Neural cell (in vitro differentiated cells): ENCODE measurements around the gene SETD4. TPM values are rescaled to one million over a fixed set of nuclear protein-coding genes. Genes with fewer than 3 reads are reported as not detected.

Experiments
- H2AFZ ChIP-seq: fragments of 200-600, 300-800 bp; sonication (generic), shearing (Covaris generic); 2 replicates; pipeline ENCODE4 v1.6.0; 2014; ENCODE audit warnings: low read depth, mild to moderate bottlenecking, antibody characterized with exemption, low read length, moderate library complexity
- H3F3A ChIP-seq: fragments of 200-600 bp; shearing (Covaris generic); 2 replicates; pipeline ENCODE4 v1.6.1; 2016; ENCODE audit warnings: mild to moderate bottlenecking, moderate library complexity, mixed read lengths, antibody characterized with exemption, low read length; ENCODE audit not compliant: insufficient read depth, poor library complexity, severe bottlenecking
- H3K27ac ChIP-seq: fragments of 200-600, 300-800 bp; sonication (generic), shearing (Covaris generic); 2 replicates; pipeline ENCODE4 v1.5.1; 2014; ENCODE audit warnings: mild to moderate bottlenecking, low read length, moderate library complexity
- H3K27me3 ChIP-seq: fragments of 300-800, 200-600 bp; sonication (generic), shearing (Covaris generic); 2 replicates; pipeline ENCODE4 v1.6.0; 2014; ENCODE audit warnings: mild to moderate bottlenecking, low read depth, low read length, moderate library complexity; ENCODE audit not compliant: insufficient read depth
- H3K36me3 ChIP-seq: fragments of 300-800, 200-600 bp; sonication (generic), shearing (Covaris generic); 2 replicates; pipeline ENCODE4 v1.5.1; 2014; ENCODE audit warnings: mild to moderate bottlenecking, antibody characterized with exemption, low read length, moderate library complexity; ENCODE audit not compliant: insufficient read depth
- H3K4me2 ChIP-seq: fragments of 300-800, 200-600 bp; sonication (generic), shearing (Covaris generic); 2 replicates; pipeline ENCODE4 v1.6.0; 2014; ENCODE audit warnings: mild to moderate bottlenecking, low read length
- H3K4me3 ChIP-seq: fragments of 300-800, 200-600 bp; sonication (generic), shearing (Covaris generic); 2 replicates; pipeline ENCODE4 v1.5.1; 2014; ENCODE audit warnings: mild to moderate bottlenecking, low read length, moderate library complexity
- H3K79me2 ChIP-seq: fragments of 200-600 bp; shearing (Covaris generic); replicated peaks from 2 replicates; pipeline ENCODE4 v1.6.0; 2014; ENCODE audit warnings: mild to moderate bottlenecking, low read length, moderate library complexity; ENCODE audit not compliant: insufficient read depth
- H3K9ac ChIP-seq: fragments of 300-800, 200-600 bp; sonication (generic), shearing (Covaris generic); 2 replicates; pipeline ENCODE4 v1.6.1; 2016; ENCODE audit warnings: mild to moderate bottlenecking, low read length, mixed read lengths
- H3K9me2 ChIP-seq: fragments of 200-600 bp; shearing (Covaris generic); 2 replicates; pipeline ENCODE4 v1.6.1; 2016; ENCODE audit warnings: mild to moderate bottlenecking, low read length, mixed read lengths; ENCODE audit not compliant: insufficient read depth
- H3K9me3 ChIP-seq: fragments of 200-600, 300-800 bp; sonication (generic), shearing (Covaris generic); 2 replicates; pipeline ENCODE4 v1.6.1; 2016; ENCODE audit warnings: mild to moderate bottlenecking, mixed run types, low read length, moderate library complexity, mixed read lengths
- H4K20me1 ChIP-seq: fragments of 200-600 bp; shearing (Covaris generic); 2 replicates; pipeline ENCODE4 v1.6.1; 2016; ENCODE audit warnings: mild to moderate bottlenecking, mixed run types; ENCODE audit not compliant: insufficient read depth
- CTCF ChIP-seq: fragments of 450-650 bp; IDR thresholded peaks from 2 replicates; pipeline ENCODE4 v1.5.1; 2014; ENCODE audit warnings: antibody characterized with exemption, mild to moderate bottlenecking, moderate library complexity; ENCODE audit not compliant: poor library complexity, severe bottlenecking
- EP300 ChIP-seq: fragments of 450-650 bp; conservative IDR thresholded peaks from 2 replicates; pipeline ENCODE4 v1.6.1; 2014; ENCODE audit warnings: antibody characterized with exemption, mild to moderate bottlenecking, moderate library complexity; ENCODE audit not compliant: poor library complexity, severe bottlenecking
- EZH2 ChIP-seq: fragments of 200-600, 300-800 bp; shearing (Covaris generic), sonication (generic); IDR thresholded peaks from 2 replicates; pipeline ENCODE4 v1.6.1; 2014; ENCODE audit warnings: antibody characterized with exemption, low read length, borderline replicate concordance, mild to moderate bottlenecking; ENCODE audit not compliant: insufficient read depth, poor library complexity, severe bottlenecking
- MXI1 ChIP-seq: fragments of 450-650 bp; conservative IDR thresholded peaks from 2 replicates; pipeline ENCODE4 v1.6.1; 2014; ENCODE audit warnings: antibody characterized with exemption, mild to moderate bottlenecking; ENCODE audit not compliant: poor library complexity, severe bottlenecking
- POLR2AphosphoS5 ChIP-seq: IDR thresholded peaks from 2 replicates; pipeline ENCODE4 v1.6.1; 2012
- RAD21 ChIP-seq: fragments of 450-650 bp; conservative IDR thresholded peaks from 2 replicates; pipeline ENCODE4 v1.6.1; 2014; ENCODE audit warnings: antibody characterized with exemption, mild to moderate bottlenecking, moderate library complexity
- REST ChIP-seq: IDR thresholded peaks from 2 replicates; pipeline ENCODE4 v1.6.1; 2012; ENCODE audit warnings: borderline replicate concordance
- SMC3 ChIP-seq: fragments of 450-650 bp; conservative IDR thresholded peaks from 2 replicates; pipeline ENCODE4 v1.6.1; 2014; ENCODE audit warnings: antibody characterized with exemption, mild to moderate bottlenecking, moderate library complexity; ENCODE audit not compliant: poor library complexity
- TAF1 ChIP-seq: IDR thresholded peaks from 2 replicates; pipeline ENCODE4 v1.6.1; 2012; ENCODE audit warnings: low read depth
- polyA plus RNA-seq: library from polyadenylated mRNA; depleted of rRNA; stranded (reverse); fragments of >200 nt; gene quantifications from 2 replicates; pipeline ENCODE4 v1.2.3, GENCODE V29; 2014

SETD4 gene
- polyA plus RNA-seq, 1 donor from 2014 or later, result 64.4 TPM

GRCh38 chr21:36015045-36015444, 45.3 kb downstream of the SETD4 start:
- Histone ChIP-seq H3K9me2 (no peaks in the 10 kb centered on the region), H3K27ac (no peak overlapping the region), H3K4me3 (no peak overlapping the region), H3K4me2 (no peak overlapping the region), H3K9me3 (no peaks in the 10 kb centered on the region), H3F3A (no peaks in the 10 kb centered on the region), H3K79me2 (no peaks in the 10 kb centered on the region), H3K9ac (no peak overlapping the region), H2AFZ (no peak overlapping the region), H4K20me1 (no peaks in the 10 kb centered on the region), H3K27me3 (no peaks in the 10 kb centered on the region), H3K36me3 (no peaks in the 10 kb centered on the region)
- no peak for TF ChIP-seq EP300
- no peak for TF ChIP-seq TAF1

- H3K9me2 ChIP-seq, result no peaks in the 10 kb centered on the region
- H3K36me3 ChIP-seq, result no peaks in the 10 kb centered on the region
- TF ChIP-seq RAD21 (no peak), SMC3 (no peak), POLR2AphosphoS5 (no peak), CTCF (no peak), MXI1 (no peak), EP300 (no peak), TAF1 (no peak), EZH2 (no peak)
- H3K79me2 ChIP-seq, result no peaks in the 10 kb centered on the region
- H3K27ac ChIP-seq, result no peak overlapping the region
- H3F3A ChIP-seq, result no peaks in the 10 kb centered on the region
- no peak overlapping the region for H3K9ac ChIP-seq
- no peaks in the 10 kb centered on the region for H4K20me1 ChIP-seq
- H3K4me2 ChIP-seq, result no peak overlapping the region
- H2AFZ ChIP-seq, result no peak overlapping the region
- no peaks in the 10 kb centered on the region for H3K9me3 ChIP-seq
- no peaks in the 10 kb centered on the region for H3K27me3 ChIP-seq
- H3K4me3 ChIP-seq, result no peak overlapping the region
Observed at GRCh38 chr21:36010801-36011200, 49.5 kb downstream of the SETD4 start.

GRCh38 chr21:36008505-36008904, 51.8 kb downstream of the SETD4 start:
- no peaks in the 10 kb centered on the region for H4K20me1 ChIP-seq
- H3K79me2 ChIP-seq, result no peaks in the 10 kb centered on the region
- H3K27me3 ChIP-seq, result no peaks in the 10 kb centered on the region
- no peaks in the 10 kb centered on the region for H3K9me3 ChIP-seq
- no peak overlapping the region for H3K4me3 ChIP-seq
- no peak overlapping the region for H2AFZ ChIP-seq
- no peak overlapping the region for H3K9ac ChIP-seq
- TF ChIP-seq EZH2, result no peak
- TF ChIP-seq RAD21, result no peak
- TF ChIP-seq CTCF, result no peak
- TF ChIP-seq TAF1, result no peak
- TF ChIP-seq REST, result no peak
- TF ChIP-seq POLR2AphosphoS5, result no peak
- TF ChIP-seq MXI1, result no peak
- TF ChIP-seq EP300, result no peak
- no peak for TF ChIP-seq SMC3
- no peaks in the 10 kb centered on the region for H3K9me2 ChIP-seq
- no peak overlapping the region for H3K4me2 ChIP-seq
- no peaks in the 10 kb centered on the region for H3K36me3 ChIP-seq
- H3K27ac ChIP-seq, result no peak overlapping the region
- no peaks in the 10 kb centered on the region for H3F3A ChIP-seq
